GM13976 (cell line): ENCODE data around the gene PXYLP1.
"Not testable (repeated sequence)": the region's sequence is repeated elsewhere in the genome, so short reads cannot be mapped to it uniquely, and the experiment has no call there.

Experiments used
- DNase-seq: peaks from one replicate; pipeline ENCODE4 v3.0.0; 2012; ENCODE audit warnings: low spot score
- CTCF ChIP-seq: IDR thresholded peaks from 2 replicates; pipeline ENCODE4 v1.5.1; 2012; ENCODE audit warnings: borderline replicate concordance, mild to moderate bottlenecking; ENCODE audit not compliant: insufficient read depth; ENCODE audit errors: extremely low read depth, missing control alignments, control extremely low read depth
- in situ Hi-C: fragments of 300-500 bp; cut with MboI; formaldehyde crosslinking; loops from one replicate; pipeline ENCODE4 v1.12.0; 2022; ENCODE audit warnings: low sequenced_read_pairs, mixed read lengths, inconsistent platforms; ENCODE audit not compliant: unreplicated experiment

The PXYLP1 gene

GRCh38 chr3:141201122-141201521, 30.5 kb upstream of the PXYLP1 start:
- no peak for DNase-seq
- in situ Hi-C loops: no loop called here
- TF ChIP-seq CTCF: no peak

GRCh38 chr3:141202682-141203081, 28.9 kb upstream of the PXYLP1 start:
- no peak for TF ChIP-seq CTCF
- no peak for DNase-seq
- in situ Hi-C loops: no loop called here

- in situ Hi-C loops: no loop called here
- TF ChIP-seq CTCF: no peak
- DNase-seq: no peak
Observed at GRCh38 chr3:141203866-141204265, 27.8 kb upstream of the PXYLP1 start.

- in situ Hi-C loops: no loop called here
- TF ChIP-seq CTCF: no peak
- DNase-seq: no peak
Observed at GRCh38 chr3:141204343-141204742, 27.3 kb upstream of the PXYLP1 start.

GRCh38 chr3:141211306-141211705, 20.3 kb upstream of the PXYLP1 start:
- DNase-seq, in situ Hi-C loops: not testable (repeated sequence)

- TF ChIP-seq CTCF: no peak
- in situ Hi-C loops: no loop called here
- no peak for DNase-seq
Observed at GRCh38 chr3:141212101-141212500, 19.5 kb upstream of the PXYLP1 start.

GRCh38 chr3:141212555-141212954, 19.1 kb upstream of the PXYLP1 start:
- TF ChIP-seq CTCF: no peak
- in situ Hi-C loops: no loop called here
- no peak for DNase-seq
